Caki2 (cell line): ENCODE measurements around the gene CXCL9. TPM values are rescaled to one million over a fixed set of nuclear protein-coding genes. Genes with fewer than 3 reads are reported as not detected.
"Not testable (repeated sequence)": the region's sequence is repeated elsewhere in the genome, so short reads cannot be mapped to it uniquely, and the experiment has no call there.

Source experiments
- DNase-seq: peaks from one replicate; pipeline ENCODE4 v3.0.0-alpha.2; 2015; ENCODE audit warnings: low read depth
- in situ Hi-C: cut with HindIII; loops from 2 replicates; pipeline ENCODE4 v1.10.0; 2016; ENCODE audit warnings: low sequenced_read_pairs, low pct_unique_long_range_greater_than_20kb, mixed read lengths
- total RNA-seq: library from RNA; depleted of rRNA; stranded (reverse); fragments of >200 nt; shearing (Covaris generic); gene quantifications from 2 replicates; pipeline ENCODE4 v1.2.3, GENCODE V29; 2014; ENCODE audit warnings: low replicate concordance; rRNA removed

CXCL9 gene
- total RNA-seq, 1 experiment from 2014 or later = not detected

GRCh38 chr4:75985116-75985515, 22.2 kb downstream of the CXCL9 start:
- in situ Hi-C loops = no loop called here
- DNase-seq = no peak

- DNase-seq = no peak
- in situ Hi-C loops = no loop called here
Measured at GRCh38 chr4:75980576-75980975, 26.7 kb downstream of the CXCL9 start.

- no peak for DNase-seq
- in situ Hi-C loops = no loop called here
Measured at GRCh38 chr4:75976177-75976576, 31.1 kb downstream of the CXCL9 start.

- in situ Hi-C loops = no loop called here
- DNase-seq = peak; percentile 69
Measured at GRCh38 chr4:75973766-75974165, 33.5 kb downstream of the CXCL9 start.

GRCh38 chr4:75968084-75968483, 39.2 kb downstream of the CXCL9 start:
- DNase-seq = no peak
- in situ Hi-C loops = no loop called here

- DNase-seq = no peak
- in situ Hi-C loops = no loop called here
Measured at GRCh38 chr4:75963558-75963957, 43.8 kb downstream of the CXCL9 start.

- in situ Hi-C loops, DNase-seq: not testable (repeated sequence)
Measured at GRCh38 chr4:75962072-75962471, 45.2 kb downstream of the CXCL9 start.

- in situ Hi-C loops, DNase-seq: not testable (repeated sequence)
Measured at GRCh38 chr4:75958546-75958945, 48.8 kb downstream of the CXCL9 start.

- DNase-seq, in situ Hi-C loops: not testable (repeated sequence)
Measured at GRCh38 chr4:75954811-75955210, 52.5 kb downstream of the CXCL9 start.

- in situ Hi-C loops = no loop called here
- no peak for DNase-seq
Measured at GRCh38 chr4:75953509-75953908, 53.8 kb downstream of the CXCL9 start.

Other genes with a start within 250 kb of the CXCL9 start
- gene PPEF2, start 105.1 kb downstream of the CXCL9 start, total RNA-seq = not detected in 2 replicates
- 8.3 and 21.9 TPM in 2 replicates for gene NAAA, start 66.5 kb downstream of the CXCL9 start, total RNA-seq
- 14.9 and 22.1 TPM in 2 replicates for gene SDAD1, start 16.6 kb downstream of the CXCL9 start, total RNA-seq
- 0.52 TPM in 1 of 2 replicates, not detected in the other for gene CXCL10, start 16.0 kb upstream of the CXCL9 start, total RNA-seq
- gene CXCL11, start 28.6 kb upstream of the CXCL9 start, total RNA-seq = not detected in 2 replicates
- gene ART3, start 67.2 kb upstream of the CXCL9 start, total RNA-seq = not detected in 2 replicates
- 38.6 and 51.8 TPM in 2 replicates for gene NUP54, start 140.9 kb upstream of the CXCL9 start, total RNA-seq
- gene SCARB2, start 206.3 kb upstream of the CXCL9 start, total RNA-seq = 89.9 and 94.3 TPM in 2 replicates
- gene FAM47E, start 244.2 kb upstream of the CXCL9 start, total RNA-seq = 2.0 TPM in 1 of 2 replicates, not detected in the other